GM12878 (cell line): Measurements from ENCODE around the gene ANKRD13B. TPM values are rescaled to one million over a fixed set of nuclear protein-coding genes. Genes with fewer than 3 reads are reported as not detected.

Source experiments
- ATAC-seq: fragments of 200-7000 bp; cut with Tn5 transposase; 3 replicates; pipeline ENCODE4 v1.9.1; 2020; ENCODE audit warnings: mild to moderate bottlenecking, moderate library complexity
- Bru-seq: library from RNA; stranded (reverse); fragments of 400-500 nt; gene quantifications from one replicate; lab custom pipeline; 2021; lab: Mats Ljungman, UMichigan
- BruChase-seq, 2 experiments: library from RNA; stranded (reverse); fragments of 400-500 nt; gene quantifications; one replicate each; lab custom pipeline; 2021; lab: Mats Ljungman, UMichigan
- BruUV-seq: library from RNA; stranded (reverse); fragments of 400-500 nt; replicated peaks from 2 replicates; lab custom pipeline; 2021; lab: Mats Ljungman, UMichigan
- CTCF ChIA-PET: fragments of 300-600 bp; sonication (Branson Sonifier 250); formaldehyde crosslinking; extraction: SDS; loops from one replicate; lab custom pipeline; 2021; ENCODE audit warnings: inconsistent platforms; lab: Yijun Ruan, JAX
- POLR2A ChIA-PET: fragments of 350-600 bp; formaldehyde crosslinking; extraction: SDS; loops from one replicate; lab custom pipeline; 2021; ENCODE audit warnings: inconsistent platforms; lab: Charles Lee
- RAD21 ChIA-PET: fragments of 300-600 bp; sonication (Branson Sonifier 250); formaldehyde crosslinking; loops from one replicate; lab custom pipeline; 2023; ENCODE audit warnings: antibody characterized with exemption; ENCODE audit not compliant: unreplicated experiment; lab: Charles Lee
- SMC1A ChIA-PET: fragments of 300-600 bp; sonication (Branson Sonifier 250); formaldehyde crosslinking; loops from one replicate; lab custom pipeline; 2023; ENCODE audit not compliant: unreplicated experiment, uncharacterized antibody; lab: Charles Lee
- DNase-seq: peaks from one replicate; pipeline ENCODE4 v3.0.0-alpha.2; 2011; ENCODE audit warnings: low read depth, low spot score
- FAIRE-seq: peaks from 3 replicates; lab custom pipeline; 2011; peaks lifted over from hg19 to GRCh38; lab: Jason Lieb, UNC
- H2AFZ ChIP-seq: 2 replicates; pipeline ENCODE4 v1.6.0; 2011; ENCODE audit warnings: low read depth, low read length, control low read depth; ENCODE audit not compliant: control insufficient read depth
- H3K27ac ChIP-seq: 2 replicates; pipeline ENCODE4 v1.5.1; 2011; ENCODE audit warnings: control low read depth; ENCODE audit not compliant: control insufficient read depth, insufficient read depth
- H3K27me3 ChIP-seq, 2 experiments: replicated peaks in 1 of 2; 2 replicates each; pipeline versions ENCODE4 v1.6.0 to v1.6.1; 2011; ENCODE audit warnings: low read length in 1 of 2; ENCODE audit not compliant: control insufficient read depth in 2 of 2, insufficient read depth in 2 of 2
- H3K36me3 ChIP-seq, 2 experiments: 2 replicates each; pipeline ENCODE4 v1.5.1; 2011; ENCODE audit warnings: low read length in 1 of 2; ENCODE audit not compliant: control insufficient read depth in 2 of 2, insufficient read depth in 2 of 2
- H3K4me1 ChIP-seq: 2 replicates; pipeline ENCODE4 v1.6.1; 2011; ENCODE audit warnings: mild to moderate bottlenecking, low read length, moderate library complexity, mixed read lengths; ENCODE audit not compliant: control insufficient read depth, insufficient read depth
- H3K4me2 ChIP-seq: 2 replicates; pipeline ENCODE4 v1.6.0; 2011; ENCODE audit warnings: control low read depth; ENCODE audit not compliant: control insufficient read depth, insufficient read depth
- H3K4me3 ChIP-seq: fragments of 200-600 bp; sonication (generic); 2 replicates; pipeline ENCODE4 v1.5.1; 2016
- H3K79me2 ChIP-seq: 2 replicates; pipeline ENCODE4 v1.6.0; 2011; ENCODE audit warnings: low read length; ENCODE audit not compliant: control insufficient read depth, insufficient read depth
- H3K9ac ChIP-seq: 2 replicates; pipeline ENCODE4 v1.8.0; 2011; ENCODE audit warnings: low read length, control low read depth, mixed read lengths; ENCODE audit not compliant: control insufficient read depth, insufficient read depth
- H3K9me3 ChIP-seq: replicated peaks from 3 replicates; pipeline ENCODE4 v1.5.1; 2011; ENCODE audit warnings: mild to moderate bottlenecking, low read length; ENCODE audit not compliant: control insufficient read depth, insufficient read depth
- H4K20me1 ChIP-seq: 2 replicates; pipeline ENCODE4 v1.6.0; 2011; ENCODE audit not compliant: control insufficient read depth, insufficient read depth
- BACH1 ChIP-seq: fragments of 450-650 bp; IDR thresholded peaks from 2 replicates; pipeline ENCODE4 v1.6.1; 2017; ENCODE audit warnings: mild to moderate bottlenecking, borderline replicate concordance
- CEBPB ChIP-seq, 2 experiments: fragments of 150-350 bp in 1 of 2; IDR thresholded peaks; 2 replicates each; pipeline ENCODE4 v1.6.1; 2012 to 2014; ENCODE audit warnings: low read depth in 2 of 2, low read length in 2 of 2, borderline replicate concordance in 1 of 2, inconsistent platforms in 1 of 2
- CHD1 ChIP-seq: IDR thresholded peaks from 2 replicates; pipeline ENCODE4 v1.6.1; 2012; ENCODE audit warnings: low read depth, low read length, improper control_type of control experiment
- CREB1 ChIP-seq: IDR thresholded peaks from 2 replicates; pipeline ENCODE4 v1.6.1; 2012; ENCODE audit warnings: low read depth, mild to moderate bottlenecking, inconsistent platforms
- HCFC1 ChIP-seq: fragments of 150-350 bp; IDR thresholded peaks from 2 replicates; pipeline ENCODE4 v1.6.1; 2014; ENCODE audit warnings: low read length
- IKZF1 ChIP-seq: fragments of 450-650 bp; conservative IDR thresholded peaks from 2 replicates; pipeline ENCODE4 v1.6.1; 2017; ENCODE audit warnings: antibody characterized with exemption, mild to moderate bottlenecking
- MEF2B ChIP-seq: fragments of 450-650 bp; IDR thresholded peaks from 2 replicates; pipeline ENCODE4 v1.6.1; 2018; ENCODE audit warnings: mild to moderate bottlenecking, moderate library complexity; ENCODE audit not compliant: partially characterized antibody, poor library complexity, severe bottlenecking
- NR2C1 ChIP-seq: fragments of 450-650 bp; IDR thresholded peaks from 2 replicates; pipeline ENCODE4 v1.6.1; 2017; ENCODE audit warnings: antibody characterized with exemption, mild to moderate bottlenecking, moderate library complexity
- NR2F1 ChIP-seq: fragments of 450-650 bp; conservative IDR thresholded peaks from 2 replicates; pipeline ENCODE4 v1.6.1; 2017; ENCODE audit warnings: mild to moderate bottlenecking
- SMAD5 ChIP-seq: IDR thresholded peaks from 2 replicates; pipeline ENCODE4 v1.6.1; 2016; ENCODE audit warnings: antibody characterized with exemption, low read depth
- TCF12 ChIP-seq: IDR thresholded peaks from 2 replicates; pipeline ENCODE4 v1.6.1; 2011; ENCODE audit warnings: low read depth, mild to moderate bottlenecking, low read length
- WGBS: methylation state at CpG from one replicate; pipeline ENCODE4 v1.1.6; 2016; ENCODE audit warnings: low lambda C conversion rate; ENCODE audit not compliant: insufficient replicate concordance, insufficient coverage; ENCODE audit errors: missing lambda C conversion rate; 5-methylcytosine and 5-hydroxymethylcytosine counted together
- in situ Hi-C: fragments of 300-500 bp; cut with MboI; formaldehyde crosslinking; loops from 9 replicates; pipeline ENCODE4 v1.14.3; 2018; ENCODE audit warnings: mixed read lengths
- intact Hi-C: fragments of 100-400 bp; cut with micrococcal nuclease; formaldehyde crosslinking; loops from one replicate; pipeline ENCODE4 v1.14.2; 2022; ENCODE audit not compliant: unreplicated experiment
- long read RNA-seq, 2 experiments: library from polyadenylated mRNA; unstranded; transcript quantifications; one replicate each; pipeline ENCODE4 v2.0.0, GENCODE V29; 2019 to 2020
- polyA minus RNA-seq, 3 experiments: library from RNA; depleted of rRNA, polyadenylated mRNA; stranded (reverse); fragments of >200 nt; gene quantifications; 2 replicates each; pipeline ENCODE4 v1.2.3, GENCODE V29; 2011
- polyA plus RNA-seq, 11 experiments: library from polyadenylated mRNA; depleted of rRNA in 4 of 11; unstranded in 6 of 11; stranded (reverse) in 5 of 11; fragments of >200 nt; fragmentation: Nextera tagmentation in 4 of 11; fragmentation: Illumina TruSeq in 1 of 11; extraction: Ambion mirVana in 4 of 11; extraction: Trizol in 1 of 11; gene quantifications; 1 replicate in 1 of 11; 2 replicates in 10 of 11; pipeline versions ENCODE4 v1.2.1 to v1.2.3, GENCODE V29; 2011 to 2016; ENCODE audit warnings: inconsistent platforms in 2 of 11, missing spikeins in 2 of 11, low read depth in 1 of 11
- total RNA-seq, 4 experiments: library from RNA; depleted of rRNA in 3 of 4; stranded (reverse); fragments of >200 nt in 3 of 4; fragmentation: Illumina TruSeq in 1 of 4; extraction: Trizol in 1 of 4; gene quantifications; 2 replicates each; pipeline versions ENCODE4 v1.2.1 to v1.2.3, GENCODE V29; 2013 to 2021
- TF ChIP-seq, protein P1 (sequence below): IDR thresholded peaks from 2 replicates; pipeline ENCODE4 v1.6.1; 2012; ENCODE audit warnings: low read length, inconsistent platforms
- TF ChIP-seq, protein P2 (sequence below): fragments of 450-650 bp; IDR thresholded peaks from 2 replicates; pipeline ENCODE4 v1.6.1; 2017; ENCODE audit warnings: mild to moderate bottlenecking, low read depth, inconsistent platforms; ENCODE audit not compliant: poor library complexity, severe bottlenecking

The ANKRD13B gene
- total RNA-seq (2013; cell fraction: nucleolus; rRNA removed) = 12.6 and 16.8 TPM in 2 replicates
- total RNA-seq (2014; rRNA removed) = 7.1 and 8.5 TPM in 2 replicates
- total RNA-seq (2014; rRNA removed; fragmentation: Illumina TruSeq; extraction: Trizol) = 2.5 and 2.9 TPM in 2 replicates
- total RNA-seq (2021) = 14.0 and 15.0 TPM in 2 replicates
- polyA plus RNA-seq (2011; ENCODE audit: low read depth) = 0.56 TPM
- polyA plus RNA-seq (2011; rRNA removed) = 1.3 and 3.0 TPM in 2 replicates
- polyA plus RNA-seq (2011; cell fraction: cytosol; rRNA removed) = 3.2 and 6.8 TPM in 2 replicates
- 64.3 and 77.7 TPM in 2 replicates for polyA plus RNA-seq (2011; cell fraction: nucleus; rRNA removed)
- 2.0 and 3.5 TPM in 2 replicates for polyA plus RNA-seq (2012)
- polyA plus RNA-seq (2014; fragmentation: Illumina TruSeq; extraction: Trizol) = 1.5 and 4.0 TPM in 2 replicates
- polyA plus RNA-seq (2014; fragmentation: Nextera tagmentation; extraction: Ambion mirVana) = under 1 TPM; 0.18 to 0.53 TPM
- polyA plus RNA-seq (2014; rRNA removed) = 14.9 and 15.9 TPM in 2 replicates
- polyA plus RNA-seq (2016; fragmentation: Nextera tagmentation; extraction: Ambion mirVana) = 1 to 10 TPM; 1.6 to 2.1 TPM
- 2.6 and 5.8 TPM in 2 replicates for polyA minus RNA-seq (2011; rRNA and poly(A)+ RNA removed)
- 3.2 and 4.6 TPM in 2 replicates for polyA minus RNA-seq (2011; cell fraction: cytosol; rRNA and poly(A)+ RNA removed)
- polyA minus RNA-seq (2011; cell fraction: nucleus; rRNA and poly(A)+ RNA removed) = 8.9 and 16.6 TPM in 2 replicates
- Bru-seq, nascent RNA = percentile 38 among the genes with signal in this experiment
- BruChase-seq, experiment 1, labeled RNA remaining after a 6-hour chase = percentile 57 among the genes with signal in this experiment
- BruChase-seq, experiment 2, labeled RNA remaining after a 2-hour chase = percentile 50 among the genes with signal in this experiment
- long read RNA-seq, experiment 1, partial matches to known transcripts = 2 of 3 reads
- long read RNA-seq, experiment 1, other reads (novel, unspliced or antisense) = 1 of 3 reads
- long read RNA-seq, experiment 2, partial matches to known transcripts = 0 of 1 reads
- long read RNA-seq, experiment 2, other reads (novel, unspliced or antisense) = 1 of 1 reads

DNA sequence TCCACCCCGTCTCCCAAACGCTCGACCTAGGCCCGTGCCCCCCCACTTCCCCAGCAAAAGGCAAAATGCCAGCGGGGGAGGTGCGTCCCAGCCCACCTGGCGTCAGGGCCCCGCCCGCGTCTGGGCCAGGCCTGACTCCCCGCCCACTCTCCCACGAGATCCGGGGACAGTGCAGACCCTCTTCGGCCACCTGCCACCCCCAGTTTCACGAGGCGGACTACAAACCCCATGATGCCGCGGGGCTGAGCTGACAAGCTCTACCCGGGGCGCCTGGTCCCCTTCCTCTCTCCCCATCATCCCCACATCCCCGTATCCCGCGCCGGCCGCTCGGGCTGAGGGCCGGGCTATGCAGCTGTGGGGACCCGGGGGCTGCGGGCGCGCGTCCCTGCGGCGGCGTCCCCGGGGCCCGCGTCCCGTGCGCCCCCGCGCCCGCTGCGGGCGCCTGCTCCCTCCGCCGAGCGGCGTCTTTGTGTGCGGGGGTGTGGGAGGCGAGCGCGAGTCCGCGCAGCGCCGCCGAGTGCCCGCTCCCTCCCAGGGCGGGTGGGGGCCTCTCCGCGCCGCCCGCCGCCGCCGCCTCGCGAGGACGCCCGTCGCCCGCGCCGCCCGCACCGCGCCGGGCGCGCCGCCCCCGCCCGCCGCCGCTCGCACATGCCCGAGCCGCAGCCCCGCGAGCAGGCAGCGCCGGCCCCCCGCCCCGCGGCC, at the start of gene ANKRD13B:
Gene ANKRD13B (plus strand): TSS at position 283 of the 702 bp plus-strand sequence. CDS start 490 bp downstream, outside the sequence.
- ChIA-PET SMC1A (interaction anchor here (0.7 to 3.0 kb wide), 7 partner anchors 7 to 223 kb away, joined by 3 to 17 read pairs (median 5); no protein-coding TSS in a partner anchor), CTCF (interaction anchor here (0.6 to 5.0 kb wide), 14 partner anchors 11 to 222 kb away, joined by 3 to 72 read pairs (median 6); partner anchors contain the start of genes TAOK1 and TP53I13), RAD21 (interaction anchor here (0.5 to 2.9 kb wide), 7 partner anchors 11 to 223 kb away, joined by 3 to 20 read pairs (median 13); no protein-coding TSS in a partner anchor), POLR2A (interaction anchor here (0.6 to 1.4 kb wide), 3 partner anchors 12 to 212 kb away, joined by 4 to 9 read pairs (median 4); no protein-coding TSS in a partner anchor)
- intact Hi-C loops = loop anchor here (10.0 kb wide), 1 partner anchor 228 kb away; no protein-coding TSS in a partner anchor
- no TSS peak for BruUV-seq
- Histone ChIP-seq H3K36me3 (no peaks in the 10 kb centered on the region), H3K79me2 (peaks cover 14% of the 10 kb centered on the region), H2AFZ (peak within 1 kb of the TSS; percentile 68), H3K4me2 (peak within 1 kb of the TSS; percentile 100), H4K20me1 (no peaks in the 10 kb centered on the region), H3K9ac (peak within 1 kb of the TSS; percentile 39; the same call in 1 of the 2 replicates), H3K27ac (no peak within 1 kb of the TSS), H3K9me3 (no peaks in the 10 kb centered on the region), H3K4me3 (peak within 1 kb of the TSS; percentile 67), H3K27me3 (no peaks in the 10 kb centered on the region; a peak in 1 of 4 replicates), H3K4me1 (peaks cover 36% of the 10 kb centered on the region)
- ATAC-seq (peak; percentile 6; the same call in 1 of the 3 replicates), FAIRE-seq (no peak), DNase-seq (no peak)
- WGBS = 1% methylated on average over 45 of the region's 96 CpGs
- in situ Hi-C loops = no loop called here
- 0 out of 2 replicates have a peak, but pooled peaks have one; percentile 37 for TF ChIP-seq BACH1
- TF ChIP-seq, protein P1, sequence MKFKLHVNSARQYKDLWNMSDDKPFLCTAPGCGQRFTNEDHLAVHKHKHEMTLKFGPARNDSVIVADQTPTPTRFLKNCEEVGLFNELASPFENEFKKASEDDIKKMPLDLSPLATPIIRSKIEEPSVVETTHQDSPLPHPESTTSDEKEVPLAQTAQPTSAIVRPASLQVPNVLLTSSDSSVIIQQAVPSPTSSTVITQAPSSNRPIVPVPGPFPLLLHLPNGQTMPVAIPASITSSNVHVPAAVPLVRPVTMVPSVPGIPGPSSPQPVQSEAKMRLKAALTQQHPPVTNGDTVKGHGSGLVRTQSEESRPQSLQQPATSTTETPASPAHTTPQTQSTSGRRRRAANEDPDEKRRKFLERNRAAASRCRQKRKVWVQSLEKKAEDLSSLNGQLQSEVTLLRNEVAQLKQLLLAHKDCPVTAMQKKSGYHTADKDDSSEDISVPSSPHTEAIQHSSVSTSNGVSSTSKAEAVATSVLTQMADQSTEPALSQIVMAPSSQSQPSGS = no peak
- TF ChIP-seq SMAD5 = no peak
- peak; percentile 83 for TF ChIP-seq IKZF1
- TF ChIP-seq CEBPB (IDR thresholded peaks at IDR 0.05; ENCODE audit: borderline replicate concordance in 1 of 2, low read depth in 2 of 2, low read length in 2 of 2) = no peak
- no peak for TF ChIP-seq TCF12
- TF ChIP-seq HCFC1 = peak; percentile 78
- no peak for TF ChIP-seq CHD1
- TF ChIP-seq MEF2B = no peak
- TF ChIP-seq CREB1 = 0 out of 2 replicates have a peak, but pooled peaks have one; percentile 47
- 0 out of 2 replicates have a peak, but pooled peaks have one; percentile 9 for TF ChIP-seq NR2F1
- TF ChIP-seq, protein P2, sequence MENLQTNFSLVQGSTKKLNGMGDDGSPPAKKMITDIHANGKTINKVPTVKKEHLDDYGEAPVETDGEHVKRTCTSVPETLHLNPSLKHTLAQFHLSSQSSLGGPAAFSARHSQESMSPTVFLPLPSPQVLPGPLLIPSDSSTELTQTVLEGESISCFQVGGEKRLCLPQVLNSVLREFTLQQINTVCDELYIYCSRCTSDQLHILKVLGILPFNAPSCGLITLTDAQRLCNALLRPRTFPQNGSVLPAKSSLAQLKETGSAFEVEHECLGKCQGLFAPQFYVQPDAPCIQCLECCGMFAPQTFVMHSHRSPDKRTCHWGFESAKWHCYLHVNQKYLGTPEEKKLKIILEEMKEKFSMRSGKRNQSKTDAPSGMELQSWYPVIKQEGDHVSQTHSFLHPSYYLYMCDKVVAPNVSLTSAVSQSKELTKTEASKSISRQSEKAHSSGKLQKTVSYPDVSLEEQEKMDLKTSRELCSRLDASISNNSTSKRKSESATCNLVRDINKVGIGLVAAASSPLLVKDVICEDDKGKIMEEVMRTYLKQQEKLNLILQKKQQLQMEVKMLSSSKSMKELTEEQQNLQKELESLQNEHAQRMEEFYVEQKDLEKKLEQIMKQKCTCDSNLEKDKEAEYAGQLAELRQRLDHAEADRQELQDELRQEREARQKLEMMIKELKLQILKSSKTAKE = no peak
- peak; percentile 68 for TF ChIP-seq NR2C1
